GM18520 (cell line): ENCODE measurements around the gene FERMT3.

Experiments used
- ATAC-seq: cut with Tn5 transposase; IDR thresholded peaks from one replicate; pipeline ENCODE4 v1.9.1; 2021; ENCODE audit not compliant: unreplicated experiment

FERMT3 gene

DNA sequence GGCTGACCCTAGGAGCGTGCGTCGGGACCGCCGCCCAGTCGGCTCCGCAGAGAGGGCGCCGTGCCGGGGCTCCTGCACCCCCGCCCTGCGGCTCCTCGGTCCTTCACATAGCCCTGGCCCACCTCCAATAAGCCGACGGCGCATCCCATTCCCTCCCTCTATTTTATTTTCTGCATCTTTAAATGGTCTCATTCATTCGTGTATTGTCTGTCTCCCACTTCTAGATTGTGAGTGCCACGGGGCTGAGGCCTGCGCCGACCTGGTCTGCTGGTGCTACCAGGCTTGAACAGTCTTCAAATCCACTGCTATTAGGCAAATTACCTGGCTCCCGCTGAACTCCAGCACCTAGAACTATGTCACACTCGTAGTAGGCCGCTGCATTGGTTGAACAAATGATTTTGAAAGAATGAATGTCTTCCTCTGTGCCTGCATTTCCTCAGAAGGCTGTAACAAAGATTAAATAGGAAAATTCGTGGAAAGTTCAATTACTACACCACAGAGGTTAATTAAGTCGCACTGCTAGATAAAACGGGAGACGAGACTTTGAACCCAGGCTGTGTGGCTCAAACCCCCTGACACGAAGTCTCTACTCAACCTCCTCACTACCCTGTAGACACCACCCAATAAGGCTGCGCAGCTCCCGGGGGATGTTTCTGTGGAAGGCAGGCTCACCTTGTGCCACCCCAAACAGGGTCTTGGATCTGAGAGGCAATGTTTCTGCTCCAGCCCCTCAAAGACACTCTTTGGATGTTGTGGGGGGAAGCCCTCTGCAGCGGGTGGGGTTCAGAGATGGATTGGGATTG, 41.4 kb downstream of the FERMT3 start:
- no peak for ATAC-seq

DNA sequence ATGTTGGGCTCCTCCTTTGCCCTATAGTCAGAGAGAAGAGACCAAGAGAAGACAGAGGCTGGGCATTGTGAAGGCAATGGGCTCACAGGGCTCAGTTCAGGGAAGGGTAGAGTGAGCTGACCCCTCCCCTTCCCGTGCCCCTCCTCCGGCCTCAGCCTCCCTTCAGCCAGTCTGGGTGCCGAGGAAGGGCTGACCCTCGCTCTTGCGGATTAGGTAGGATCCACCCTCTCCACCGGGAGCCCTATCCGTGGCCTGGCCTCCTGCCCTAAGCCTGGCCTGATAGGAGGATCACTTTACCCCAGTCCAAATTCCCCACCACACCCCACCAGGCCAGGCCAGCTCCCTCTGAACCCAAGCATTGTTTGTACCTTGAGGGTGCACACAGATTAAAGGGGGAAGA, 42.1 kb downstream of the FERMT3 start:
- ATAC-seq: no peak

DNA sequence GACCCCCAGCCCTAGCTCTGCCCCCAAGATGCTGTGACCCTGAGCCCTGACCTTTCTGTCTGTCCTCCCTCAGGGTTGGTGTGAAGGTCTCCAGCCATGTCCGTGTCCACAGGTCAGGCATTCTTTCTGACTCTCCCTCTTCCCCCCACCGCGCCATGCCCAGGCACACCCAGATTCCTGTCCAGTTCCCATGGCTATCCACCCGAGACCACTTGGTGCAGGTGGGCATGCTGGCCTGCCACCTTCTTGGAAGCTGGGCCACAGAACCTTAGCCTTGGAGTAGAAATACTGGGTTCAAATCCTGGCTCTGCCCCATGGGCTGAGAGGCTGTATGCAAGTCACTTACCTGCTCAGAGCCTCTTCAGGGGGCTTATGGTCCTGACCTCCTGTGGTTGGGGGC, 42.5 kb downstream of the FERMT3 start:
- no peak for ATAC-seq

DNA sequence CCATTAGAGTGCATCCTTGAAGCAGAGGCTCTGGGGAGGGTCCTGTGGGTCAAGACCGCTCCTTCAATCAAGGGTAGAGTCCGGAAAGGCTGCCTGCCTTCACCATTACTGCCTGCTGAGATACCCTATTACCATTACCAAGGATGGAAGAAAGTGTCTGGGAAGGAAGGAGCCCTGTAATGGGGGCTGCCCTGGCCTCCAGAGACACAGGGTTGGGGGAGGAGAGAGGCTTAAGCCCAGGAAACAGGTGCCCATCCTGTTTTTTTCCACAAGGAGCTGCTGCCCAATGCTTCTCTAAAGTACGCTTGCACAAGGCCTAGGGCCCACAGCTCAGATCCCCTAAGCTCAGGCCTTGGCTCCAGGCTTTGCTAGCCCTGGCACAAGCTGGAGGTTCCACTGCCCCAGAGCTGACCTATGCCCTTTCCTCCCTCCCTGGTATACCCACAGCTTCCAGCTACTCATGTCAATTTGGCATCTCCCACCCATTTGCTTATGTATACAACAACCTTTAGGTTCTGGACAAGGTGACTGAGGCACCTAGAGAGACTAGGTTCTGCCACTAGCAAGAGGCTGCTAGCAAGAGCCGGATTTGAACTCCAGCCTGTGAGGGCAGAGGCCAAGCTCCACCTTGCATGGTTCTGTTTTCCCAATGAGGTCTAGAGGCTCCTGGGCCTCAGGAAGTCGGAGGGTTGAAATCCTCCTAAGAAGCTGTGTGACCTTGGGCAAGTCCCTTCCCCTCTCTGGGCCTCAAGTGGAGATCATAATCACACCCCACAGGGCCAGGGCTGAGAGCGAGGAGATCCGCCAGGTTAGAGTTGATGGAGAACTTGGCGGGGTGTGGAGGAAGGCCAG, 43.3 kb downstream of the FERMT3 start:
- no peak for ATAC-seq

DNA sequence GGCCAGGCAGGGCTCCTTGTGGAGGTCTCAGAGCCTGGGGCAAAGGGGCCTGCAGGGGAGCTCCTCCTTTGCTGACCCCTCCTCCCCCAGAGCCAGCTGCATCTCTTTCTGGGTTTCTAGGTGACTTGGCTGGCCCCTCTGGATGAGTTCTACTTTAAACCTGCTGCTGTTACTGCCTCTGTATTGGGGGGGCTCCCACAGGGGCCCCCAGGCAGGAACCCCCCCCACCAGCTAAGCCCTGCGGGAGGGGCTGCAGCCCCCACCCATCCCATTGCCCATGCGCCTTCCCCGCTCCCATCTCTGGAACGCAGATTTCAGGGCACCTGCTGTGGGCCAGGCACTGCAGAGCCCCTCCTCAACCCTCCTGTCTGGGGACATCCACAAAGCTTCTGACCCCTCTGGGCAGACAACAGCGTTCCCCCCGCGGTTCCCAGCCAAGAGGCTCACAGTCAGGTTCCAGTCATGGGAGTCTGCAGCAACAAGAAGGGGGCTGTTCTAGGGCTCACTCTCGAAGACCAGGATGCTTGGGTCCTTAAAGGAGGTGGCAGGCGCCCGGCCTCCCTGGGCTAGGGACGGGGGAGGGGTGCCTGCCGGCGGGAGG, 44.0 kb downstream of the FERMT3 start:
- no peak for ATAC-seq

DNA sequence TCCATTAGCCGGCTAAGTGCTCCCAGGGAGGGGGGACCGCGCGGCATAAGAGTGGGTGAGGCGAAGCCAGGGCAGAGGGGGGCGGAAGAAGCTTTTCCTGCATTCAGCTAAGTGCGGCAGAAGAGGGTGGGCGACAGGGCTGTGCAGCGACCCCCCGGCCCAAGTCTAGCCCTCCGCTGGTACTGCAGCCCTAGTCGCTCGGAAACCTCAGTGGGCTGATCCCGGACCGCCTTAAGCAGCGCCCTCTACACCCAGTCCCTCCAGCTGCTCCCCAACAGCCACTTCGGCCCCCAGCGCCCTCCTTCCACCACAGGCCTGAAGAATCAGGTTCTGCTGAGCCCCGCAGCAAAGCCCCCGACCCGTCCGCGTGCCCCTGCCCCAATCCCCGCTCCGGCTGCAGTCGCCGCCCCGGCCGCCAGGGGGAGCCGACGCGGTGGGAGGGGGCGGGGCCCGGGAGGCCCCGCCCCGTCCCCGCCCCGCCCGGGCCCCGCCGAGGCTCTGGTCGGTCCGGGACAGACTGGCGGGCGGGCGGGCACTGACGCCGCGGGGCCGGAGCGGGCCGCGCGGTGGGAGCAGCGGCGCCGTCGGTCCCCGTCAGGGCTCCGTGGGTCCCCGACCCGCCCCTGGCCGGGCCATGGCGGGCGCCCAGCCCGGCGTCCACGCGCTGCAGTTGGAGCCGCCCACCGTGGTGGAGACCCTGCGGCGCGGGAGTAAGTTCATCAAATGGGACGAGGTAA, 44.7 kb downstream of the FERMT3 start, which contains the start of gene PLCB3:
Gene PLCB3 (plus strand): TSS at position 515 of the 737 bp plus-strand sequence. CDS start 120 bp downstream, at position 635.
- no peak for ATAC-seq

DNA sequence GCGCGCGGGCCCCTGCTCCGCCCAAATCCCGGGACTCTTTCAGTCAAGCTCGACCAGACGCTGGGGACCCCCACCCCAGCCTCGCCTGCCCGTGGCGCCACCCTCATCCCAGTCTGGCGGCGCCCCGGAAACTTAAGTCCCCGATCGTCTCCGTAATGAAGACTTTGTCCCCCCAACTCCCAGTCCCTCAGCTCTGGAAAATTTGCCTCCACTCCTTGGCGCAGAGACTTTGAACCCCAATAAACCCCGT, 45.2 kb downstream of the FERMT3 start:
- no peak for ATAC-seq

DNA sequence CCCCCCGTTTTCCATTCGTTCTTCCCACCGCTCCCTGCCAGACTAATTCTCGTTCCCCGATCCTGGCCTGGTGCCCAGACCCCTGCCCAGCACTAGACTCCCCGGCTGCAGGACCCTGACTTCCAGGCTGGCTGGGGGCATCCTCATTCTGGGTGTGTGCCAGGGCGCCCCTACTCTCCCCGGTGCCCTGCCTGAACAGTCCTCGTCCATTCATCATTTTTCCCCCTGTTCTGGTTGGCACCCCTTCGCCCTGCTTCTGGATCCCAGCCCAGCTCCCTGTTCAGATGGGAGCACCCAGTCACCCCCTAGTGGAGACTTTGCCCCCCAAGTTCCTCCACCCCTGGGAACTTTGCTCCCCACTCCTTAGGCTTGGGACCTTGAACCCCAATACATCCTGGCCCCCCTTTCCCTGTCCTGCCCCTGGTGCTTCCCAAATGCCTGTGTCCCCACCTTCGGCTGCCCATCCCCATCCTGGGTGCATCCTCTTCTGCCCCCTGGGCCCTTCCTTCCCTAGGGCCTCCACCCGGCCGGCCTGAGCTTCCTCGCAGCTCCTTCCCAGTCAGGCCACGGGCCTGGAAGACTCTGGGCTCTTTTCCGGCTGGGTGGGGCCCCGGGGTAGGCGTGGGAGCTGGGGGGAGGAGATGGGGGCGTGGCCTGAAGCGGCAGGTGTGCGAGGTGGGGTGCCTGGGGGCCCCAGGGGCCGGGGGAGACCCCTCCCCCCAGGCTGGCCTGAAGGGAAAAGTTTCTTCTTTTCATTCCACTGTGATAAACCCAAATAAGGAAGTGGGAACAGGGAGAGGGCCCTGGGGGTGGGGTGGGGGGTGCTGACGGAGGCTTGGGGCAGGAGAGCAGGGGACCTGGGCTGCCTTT, 45.7 kb downstream of the FERMT3 start:
- ATAC-seq: no peak

DNA sequence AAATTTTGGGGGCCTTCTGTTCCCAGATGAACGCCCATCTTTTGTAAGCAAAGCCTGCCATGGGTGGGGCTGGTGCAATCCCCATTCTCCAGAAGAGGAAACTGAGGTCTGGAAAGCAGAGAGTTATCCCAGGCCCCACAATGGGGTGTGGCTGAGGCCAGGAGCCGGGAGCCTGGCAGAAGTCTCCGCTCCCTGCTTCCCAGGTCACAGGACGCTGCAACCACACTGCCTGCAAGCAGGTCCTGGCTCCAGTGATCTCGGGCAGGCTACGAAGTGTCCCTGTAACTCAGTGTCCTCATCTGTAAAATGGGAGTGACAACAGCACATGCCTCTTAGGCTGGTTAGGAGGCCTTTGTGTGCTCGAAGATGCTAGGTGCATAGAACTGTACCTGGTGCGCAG, 46.5 kb downstream of the FERMT3 start:
- ATAC-seq: no peak

DNA sequence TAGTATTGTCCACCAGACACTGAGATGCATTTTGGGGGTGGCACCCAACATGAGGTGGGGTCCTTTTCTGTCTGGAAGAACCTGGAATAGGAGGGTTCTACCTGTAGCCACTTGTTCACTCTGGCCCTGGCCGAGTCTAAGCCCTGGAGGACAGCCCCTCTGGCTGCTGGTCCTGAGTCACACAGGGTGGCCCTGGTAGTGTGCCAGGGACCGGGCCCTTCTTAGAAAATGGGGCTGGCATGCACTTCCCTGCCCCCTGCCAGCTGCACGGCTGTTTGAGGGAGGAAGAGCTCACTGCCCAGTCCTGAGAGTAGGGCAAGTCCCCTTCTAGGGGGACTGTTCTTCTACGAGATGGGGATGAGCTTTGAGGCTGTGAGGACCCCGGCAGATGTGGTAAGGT, 47.0 kb downstream of the FERMT3 start:
- ATAC-seq: no peak

DNA sequence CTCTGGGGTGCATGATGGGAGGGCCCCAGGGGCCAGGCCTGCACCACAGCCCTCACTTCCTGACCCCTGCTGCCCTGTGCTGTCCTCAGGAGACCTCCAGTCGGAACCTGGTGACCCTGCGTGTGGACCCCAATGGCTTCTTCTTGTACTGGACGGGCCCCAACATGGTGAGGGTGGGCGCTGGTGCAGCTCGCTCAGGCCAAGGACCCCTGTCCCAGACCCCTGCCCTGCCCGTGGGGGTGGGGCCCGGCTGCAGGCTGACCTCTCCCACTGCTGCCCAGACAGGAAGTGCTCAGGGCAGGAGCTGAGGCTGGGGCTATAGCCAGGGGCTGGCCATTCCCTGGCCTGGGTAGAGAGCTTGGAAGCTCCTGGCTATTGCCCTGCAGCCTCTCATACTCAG, 47.8 kb downstream of the FERMT3 start:
- ATAC-seq: no peak

DNA sequence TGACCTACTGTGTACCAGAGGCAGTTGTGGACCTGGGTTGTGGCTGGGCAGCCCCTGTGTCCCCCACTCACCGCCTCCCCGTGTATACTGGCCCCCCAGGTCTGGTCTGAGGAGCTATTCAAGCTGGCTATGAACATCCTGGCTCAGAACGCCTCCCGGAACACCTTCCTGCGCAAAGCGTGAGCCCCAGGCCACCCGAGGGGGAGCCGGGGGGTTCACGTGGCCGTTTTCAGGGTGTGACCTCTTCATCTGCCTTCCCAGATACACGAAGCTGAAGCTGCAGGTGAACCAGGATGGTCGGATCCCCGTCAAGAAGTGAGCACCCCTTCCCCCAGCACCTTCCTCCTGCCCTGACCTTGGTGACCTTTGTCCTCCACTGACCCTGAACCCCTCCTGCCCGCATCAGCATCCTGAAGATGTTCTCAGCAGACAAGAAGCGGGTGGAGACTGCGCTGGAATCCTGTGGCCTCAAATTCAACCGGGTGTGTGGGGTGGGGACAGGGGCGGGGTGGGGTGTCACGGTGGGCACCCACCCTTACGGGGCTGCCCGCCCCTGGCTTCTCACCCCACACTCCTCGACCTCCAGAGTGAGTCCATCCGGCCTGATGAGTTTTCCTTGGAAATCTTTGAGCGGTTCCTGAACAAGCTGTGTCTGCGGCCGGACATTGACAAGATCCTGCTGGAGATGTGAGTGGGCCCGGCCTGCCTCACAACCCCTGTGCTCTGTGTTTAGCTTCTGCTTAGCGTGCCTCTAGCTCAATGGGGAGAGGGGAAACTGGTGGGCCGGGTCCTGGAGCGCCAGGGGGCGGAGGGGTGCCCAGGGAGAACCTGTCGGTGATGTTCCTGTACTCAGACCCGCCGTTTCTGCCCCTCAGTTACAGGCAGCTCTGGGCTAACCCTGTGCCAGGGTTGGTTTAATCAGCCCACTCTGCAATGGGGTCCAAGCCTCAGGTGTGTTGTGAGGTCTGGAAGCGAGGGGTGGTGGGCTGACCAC, 48.9 kb downstream of the FERMT3 start:
- no peak for ATAC-seq

DNA sequence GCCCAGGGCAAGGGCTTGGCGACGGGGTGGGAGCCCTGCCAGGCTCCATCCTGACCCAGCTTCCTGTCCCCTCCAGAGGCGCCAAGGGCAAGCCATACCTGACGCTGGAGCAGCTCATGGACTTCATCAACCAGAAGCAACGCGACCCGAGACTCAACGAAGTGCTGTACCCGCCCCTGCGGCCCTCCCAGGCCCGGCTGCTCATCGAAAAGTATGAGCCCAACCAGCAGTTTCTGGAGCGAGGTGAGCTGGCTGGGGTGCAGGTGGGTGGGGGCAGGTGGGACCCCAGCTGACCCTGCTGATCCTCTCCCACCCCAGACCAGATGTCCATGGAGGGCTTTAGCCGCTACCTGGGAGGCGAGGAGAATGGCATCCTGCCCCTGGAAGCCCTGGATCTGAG, 49.8 kb downstream of the FERMT3 start:
- ATAC-seq: no peak

DNA sequence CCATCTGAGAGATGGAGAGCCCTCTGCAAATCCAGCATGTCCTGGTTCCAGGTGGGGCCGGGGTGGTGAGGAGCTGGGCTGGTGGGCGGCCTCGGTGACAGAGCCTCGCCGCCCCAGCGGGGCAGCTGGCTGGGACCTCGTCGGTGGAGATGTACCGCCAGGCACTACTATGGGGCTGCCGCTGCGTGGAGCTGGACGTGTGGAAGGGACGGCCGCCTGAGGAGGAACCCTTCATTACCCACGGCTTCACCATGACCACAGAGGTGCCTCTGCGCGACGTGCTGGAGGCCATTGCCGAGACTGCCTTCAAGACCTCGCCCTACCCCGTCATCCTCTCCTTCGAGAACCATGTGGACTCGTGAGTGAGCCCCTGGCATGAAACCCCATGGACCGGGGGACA, 51.8 kb downstream of the FERMT3 start:
- ATAC-seq: no peak

DNA sequence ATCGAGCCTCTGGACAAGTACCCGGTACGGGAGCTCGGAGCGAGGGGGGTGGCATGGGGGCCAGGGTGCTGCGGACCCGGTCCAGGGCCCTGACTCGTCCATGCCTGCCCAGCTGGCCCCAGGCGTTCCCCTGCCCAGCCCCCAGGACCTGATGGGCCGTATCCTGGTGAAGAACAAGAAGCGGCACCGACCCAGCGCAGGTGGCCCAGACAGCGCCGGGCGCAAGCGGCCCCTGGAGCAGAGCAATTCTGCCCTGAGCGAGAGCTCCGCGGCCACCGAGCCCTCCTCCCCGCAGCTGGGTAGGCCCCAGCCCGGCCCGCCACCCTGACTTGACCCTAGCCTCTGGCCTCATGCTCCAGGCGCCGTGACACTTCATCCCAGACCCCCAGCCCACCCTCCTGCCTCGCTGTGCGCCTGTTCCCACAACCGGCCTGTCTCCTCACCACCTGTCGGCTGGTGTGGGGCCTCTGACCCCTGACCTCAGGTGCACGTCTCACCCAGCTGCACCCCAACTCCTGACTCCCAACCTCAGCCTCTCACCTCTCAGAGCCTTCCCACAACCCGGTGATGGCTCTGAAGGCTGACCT, 52.5 kb downstream of the FERMT3 start:
- no peak for ATAC-seq

DNA sequence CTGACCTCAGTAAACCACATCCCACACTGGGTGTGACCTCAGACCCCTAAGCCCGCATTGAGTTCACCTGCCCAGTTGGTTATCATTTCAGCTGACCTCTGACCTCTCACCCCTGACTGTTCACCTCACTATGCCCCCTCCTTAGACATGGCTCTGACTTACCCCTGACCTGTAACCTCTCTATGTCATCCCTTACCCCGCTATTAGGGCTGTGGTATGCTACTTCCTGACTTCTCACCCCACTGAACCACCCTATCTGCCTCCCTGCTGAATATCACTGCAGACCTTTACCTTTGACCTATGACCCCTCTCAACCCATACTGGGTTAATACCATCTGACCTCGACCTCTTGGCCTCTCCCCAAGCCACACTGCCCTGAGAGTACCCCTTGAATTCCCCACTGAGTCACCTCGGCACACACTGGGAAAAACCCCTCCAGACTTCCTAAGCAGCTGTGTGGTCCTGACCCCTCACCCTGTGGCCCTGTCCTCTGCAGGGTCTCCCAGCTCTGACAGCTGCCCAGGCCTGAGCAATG, 53.1 kb downstream of the FERMT3 start:
- no peak for ATAC-seq

DNA sequence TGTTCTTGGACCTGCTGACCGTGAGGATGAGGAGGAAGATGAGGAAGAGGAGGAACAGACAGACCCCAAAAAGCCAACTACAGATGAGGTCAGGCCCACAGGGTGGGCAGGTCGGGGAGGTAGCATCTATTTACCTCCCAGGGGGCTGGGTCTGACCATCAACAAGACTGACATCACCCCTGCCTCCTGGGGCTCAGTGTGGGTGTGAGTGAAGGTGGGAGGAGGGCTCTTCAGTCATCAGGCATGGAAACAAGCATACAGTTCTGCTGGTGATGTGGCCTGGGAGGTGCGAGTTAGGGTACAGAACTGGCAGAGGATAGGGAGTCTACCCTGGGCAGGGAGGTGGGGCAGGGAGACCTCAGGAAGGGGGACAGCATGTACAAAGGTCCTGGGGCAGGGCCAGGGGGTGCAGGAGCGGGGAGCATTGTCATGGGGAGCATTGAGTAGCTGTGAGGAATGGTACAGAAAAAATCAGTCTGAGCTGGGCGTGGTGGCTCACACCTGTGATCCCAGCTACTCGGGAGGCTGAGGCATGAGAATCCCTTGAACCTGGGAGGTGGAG, 53.7 kb downstream of the FERMT3 start:
- ATAC-seq: no peak

DNA sequence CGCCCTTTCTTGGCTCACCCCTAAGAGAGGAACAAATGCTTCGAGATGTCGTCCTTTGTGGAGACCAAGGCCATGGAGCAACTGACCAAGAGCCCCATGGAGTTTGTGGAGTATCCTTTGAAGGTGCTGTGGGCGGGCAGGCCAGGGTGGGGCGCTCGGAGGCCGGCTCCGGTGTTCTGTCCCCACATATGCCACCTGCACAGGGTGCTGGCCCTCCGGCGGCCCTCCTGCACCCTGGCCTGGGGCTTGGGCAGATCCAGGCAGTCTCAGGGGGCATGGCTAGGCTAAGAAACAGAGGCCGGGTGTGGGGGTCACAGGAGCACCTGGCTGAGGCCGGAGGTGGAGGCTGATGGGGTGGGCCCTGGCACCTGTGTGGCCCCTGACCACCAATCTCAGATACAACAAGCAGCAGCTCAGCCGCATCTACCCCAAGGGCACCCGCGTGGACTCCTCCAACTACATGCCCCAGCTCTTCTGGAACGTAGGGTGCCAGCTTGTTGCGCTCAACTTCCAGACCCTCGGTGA, 55.1 kb downstream of the FERMT3 start:
- ATAC-seq: no peak
